Panc1 (cell line): ENCODE measurements around the gene PNP.

Source experiments
- CTCF ChIP-seq: fragments of 450-650 bp; IDR thresholded peaks from 2 replicates; pipeline ENCODE4 v1.5.1; 2017; ENCODE audit warnings: mild to moderate bottlenecking
- REST ChIP-seq, 2 experiments: IDR thresholded peaks; 2 replicates each; pipeline ENCODE4 v1.6.1; 2011 to 2012; ENCODE audit warnings: low read depth in 2 of 2, control low read depth in 1 of 2, low read length in 1 of 2, mild to moderate bottlenecking in 1 of 2, moderate library complexity in 1 of 2; ENCODE audit not compliant: insufficient read depth in 1 of 2
- TCF7L2 ChIP-seq: IDR thresholded peaks from 2 replicates; pipeline ENCODE4 v1.6.1; 2011; ENCODE audit warnings: mild to moderate bottlenecking, low read depth, low read length, inconsistent platforms

GRCh38 chr14:20469890-20470602 lies 840 bp downstream of the PNP start:
- no peak for TF ChIP-seq CTCF
- no peak for TF ChIP-seq REST (IDR thresholded peaks at IDR 0.05; ENCODE audit: insufficient read depth in 1 of 2, low read depth in 2 of 2, low read length in 1 of 2)
- no peak for TF ChIP-seq TCF7L2
